GM21390 (cell line): Measurements from ENCODE around the gene PIH1D1.

ENCODE experiments used
- ATAC-seq: cut with Tn5 transposase; IDR thresholded peaks from one replicate; pipeline ENCODE4 v1.9.1; 2021; ENCODE audit not compliant: unreplicated experiment

The PIH1D1 gene

DNA sequence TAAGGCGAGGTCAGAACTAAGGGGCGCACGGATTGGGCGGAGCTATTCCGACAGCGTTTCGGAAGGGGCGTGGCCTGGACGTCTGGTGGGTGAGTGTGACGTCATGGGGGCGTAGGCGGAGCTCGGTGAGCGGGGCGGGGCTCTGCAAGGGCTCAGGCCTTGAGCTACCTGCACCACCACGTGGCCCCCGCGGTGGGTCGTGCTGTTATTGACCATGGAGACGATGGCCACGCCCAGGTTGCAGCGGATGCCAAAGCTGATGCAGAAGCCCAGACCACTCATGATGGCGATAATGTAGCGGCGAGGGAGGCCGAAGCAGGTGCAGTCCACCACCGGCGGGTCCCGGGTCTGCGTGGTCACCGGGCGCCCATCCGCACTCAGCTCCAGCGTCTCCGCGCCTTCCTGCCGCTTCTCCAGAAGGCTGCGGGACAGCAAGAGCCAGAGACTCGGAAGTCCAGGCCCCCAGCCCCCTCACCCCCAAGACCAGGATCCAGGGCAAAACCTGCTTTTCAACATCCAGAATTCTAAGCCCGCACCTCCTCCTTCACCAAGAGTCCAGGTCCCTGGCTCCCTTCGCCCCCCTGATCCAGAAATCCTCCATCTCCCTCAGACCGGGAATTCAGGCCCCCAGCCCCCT, 15.1 kb downstream of the PIH1D1 start:
- no peak for ATAC-seq

GRCh38 chr19:49435670-49436069, 15.9 kb downstream of the PIH1D1 start:
- ATAC-seq, result no peak

DNA sequence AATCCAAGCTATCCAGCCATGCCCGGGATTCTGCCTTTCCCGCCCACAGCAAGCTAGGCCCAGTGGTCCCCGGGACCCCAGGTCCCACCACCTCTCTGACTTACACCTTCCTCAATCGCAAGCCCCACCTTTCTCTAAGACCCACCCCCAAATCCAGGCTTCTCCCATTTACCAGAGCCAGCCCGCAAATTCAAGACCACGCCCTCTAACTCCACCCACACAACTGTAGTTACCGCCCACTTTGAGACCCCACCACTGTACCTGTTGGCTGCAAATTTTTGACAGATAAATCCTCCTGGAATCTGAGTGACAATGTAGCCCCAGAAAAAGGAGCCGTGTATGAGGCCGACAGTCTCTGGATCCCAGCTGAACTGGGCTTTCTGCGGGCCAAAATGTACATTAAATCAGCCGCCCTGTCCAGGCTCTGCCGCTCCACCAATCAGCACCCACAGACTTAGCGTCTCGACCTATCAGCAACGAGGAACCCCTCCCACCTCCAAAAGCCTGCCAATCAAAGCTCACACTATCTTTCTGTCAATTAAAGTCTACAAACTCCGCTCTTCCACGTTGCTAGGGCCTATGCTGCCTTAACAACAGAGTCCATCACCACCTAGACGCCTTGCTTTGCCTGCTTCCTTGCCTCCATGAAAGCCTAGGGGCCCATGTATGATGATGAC, 16.6 kb downstream of the PIH1D1 start:
- ATAC-seq, result no peak

- no peak for ATAC-seq
Observed at GRCh38 chr19:49433240-49433901, 18.2 kb downstream of the PIH1D1 start.

- ATAC-seq, result no peak
Observed at GRCh38 chr19:49432141-49433073, 19.2 kb downstream of the PIH1D1 start.

DNA sequence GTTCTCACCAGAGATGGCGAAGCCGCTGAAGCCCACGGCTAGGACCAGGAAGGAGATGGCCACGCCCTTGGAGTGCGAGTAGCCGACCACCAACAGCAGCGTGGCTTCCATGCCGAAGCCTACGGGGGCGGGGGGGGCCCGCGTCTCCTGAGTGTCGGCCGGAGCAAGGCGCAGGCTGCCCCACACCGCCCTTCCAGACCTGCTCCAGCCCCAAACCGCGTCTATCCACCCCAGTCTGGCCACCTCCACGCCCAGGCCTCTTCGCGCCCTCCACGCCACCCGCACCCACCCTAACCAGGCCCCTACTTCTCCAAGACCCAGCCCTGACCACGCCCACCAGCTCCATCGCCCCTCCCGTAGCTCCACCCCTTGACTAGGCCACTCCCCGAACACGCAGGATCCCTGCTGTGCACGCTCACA, 20.3 kb downstream of the PIH1D1 start:
- no peak for ATAC-seq

GRCh38 chr19:49430678-49431329, 20.8 kb downstream of the PIH1D1 start:
- no peak for ATAC-seq

- no peak for ATAC-seq
Observed at GRCh38 chr19:49430172-49430677, 21.4 kb downstream of the PIH1D1 start.

DNA sequence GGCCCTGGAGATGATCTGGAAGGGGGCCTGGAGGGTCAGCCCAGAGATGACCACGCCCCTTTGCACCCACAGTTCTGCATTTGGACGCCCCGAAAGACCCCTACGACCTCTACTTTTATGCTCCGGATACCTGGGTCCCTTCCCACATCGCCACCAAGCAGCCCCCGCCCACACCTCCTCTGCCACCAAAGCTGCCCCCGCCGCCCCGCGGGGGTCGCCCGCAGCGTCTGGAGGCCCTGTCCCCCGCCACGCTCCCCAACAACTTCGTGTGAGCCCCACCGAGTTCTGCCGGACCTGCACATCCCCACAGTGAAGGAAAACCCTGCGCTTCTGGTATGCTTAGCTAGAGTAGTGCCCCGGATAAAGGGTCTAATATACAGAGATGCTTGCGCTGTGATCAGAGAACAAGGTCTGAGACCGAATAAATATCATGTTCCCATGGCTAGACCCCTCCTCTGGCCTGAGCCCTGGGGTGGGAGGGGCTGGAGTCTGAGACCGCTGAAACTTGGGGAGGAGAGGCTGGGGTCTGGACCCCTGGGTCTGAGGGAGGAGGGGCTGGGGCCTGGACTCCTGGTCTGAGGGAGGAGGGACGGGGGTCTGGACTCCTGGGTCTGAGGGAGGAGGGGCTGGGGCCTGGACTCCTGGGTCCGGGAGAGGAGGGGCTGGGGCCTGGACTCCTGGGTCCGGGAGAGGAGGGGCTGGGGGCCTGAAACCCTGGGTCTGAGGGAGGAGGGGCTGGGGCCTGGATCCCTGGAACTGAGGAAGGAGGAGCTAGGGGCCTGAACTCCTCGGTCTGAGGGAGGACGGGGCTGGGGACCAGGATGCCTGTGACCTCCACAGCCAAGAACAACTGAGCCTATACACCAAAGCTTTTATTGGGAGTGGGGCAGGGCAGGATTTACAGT, 22.8 kb downstream of the PIH1D1 start:
- no peak for ATAC-seq

- ATAC-seq, result no peak
Observed at GRCh38 chr19:49427855-49428546, 23.6 kb downstream of the PIH1D1 start.

DNA sequence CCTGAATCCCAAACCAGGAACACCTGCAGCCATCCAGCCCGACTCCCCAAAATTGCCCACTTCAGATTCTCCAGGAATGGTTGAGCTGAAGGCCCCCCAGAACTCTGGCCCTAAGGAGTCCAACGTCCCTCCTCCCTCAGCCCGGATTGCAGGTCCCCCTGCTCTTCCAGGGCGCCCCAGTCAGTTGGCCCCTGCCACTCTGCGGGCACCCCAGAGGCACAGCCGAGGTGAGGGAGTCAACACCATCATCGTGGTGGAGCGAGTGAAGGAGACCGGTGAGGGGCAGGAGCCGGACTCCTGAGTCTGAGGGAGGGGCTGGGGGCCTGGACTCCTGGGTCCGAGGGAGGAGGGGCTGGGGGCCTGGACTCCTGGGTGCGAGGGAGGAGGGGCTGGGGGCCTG, 24.3 kb downstream of the PIH1D1 start:
- ATAC-seq, result no peak

DNA sequence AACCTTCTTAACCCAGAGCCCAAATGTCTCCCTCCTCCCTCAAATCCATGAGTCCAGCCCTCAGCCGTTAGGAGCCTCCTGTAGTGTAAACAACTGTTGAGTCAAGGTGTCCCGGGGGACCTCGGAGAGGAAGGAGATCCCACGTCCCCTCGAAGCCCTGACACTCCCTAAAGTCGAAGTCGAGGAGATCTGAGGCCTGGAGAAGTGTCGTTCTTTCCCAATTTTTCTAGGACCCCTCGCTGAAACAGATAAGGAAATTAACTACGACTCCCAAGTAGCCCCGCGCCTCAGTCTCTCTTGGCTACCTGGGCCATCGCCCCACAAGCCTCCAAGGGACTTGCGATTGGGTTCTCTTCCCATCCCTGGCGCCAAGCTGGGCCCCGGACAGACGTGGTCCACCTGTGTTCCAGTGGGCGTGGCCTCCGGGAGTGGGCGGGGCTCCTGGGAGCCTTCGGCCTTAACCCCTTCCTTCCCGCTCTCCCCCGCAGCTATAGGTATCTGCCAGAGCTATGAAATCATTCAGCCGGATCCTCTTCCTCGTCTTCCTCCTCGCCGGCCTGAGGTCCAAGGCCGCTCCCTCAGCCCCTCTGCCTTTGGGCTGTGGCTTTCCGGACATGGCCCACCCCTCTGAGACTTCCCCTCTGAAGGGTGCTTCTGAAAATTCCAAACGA, 25.6 kb downstream of the PIH1D1 start:
- ATAC-seq, result no peak

- no peak for ATAC-seq
Observed at GRCh38 chr19:49425178-49425577, 26.4 kb downstream of the PIH1D1 start, which contains the start of gene GFY. Gene GFY, plus strand, starts transcription at chr19:49425388. Its CDS starts 1,043 bp downstream, at chr19:49426431.

DNA sequence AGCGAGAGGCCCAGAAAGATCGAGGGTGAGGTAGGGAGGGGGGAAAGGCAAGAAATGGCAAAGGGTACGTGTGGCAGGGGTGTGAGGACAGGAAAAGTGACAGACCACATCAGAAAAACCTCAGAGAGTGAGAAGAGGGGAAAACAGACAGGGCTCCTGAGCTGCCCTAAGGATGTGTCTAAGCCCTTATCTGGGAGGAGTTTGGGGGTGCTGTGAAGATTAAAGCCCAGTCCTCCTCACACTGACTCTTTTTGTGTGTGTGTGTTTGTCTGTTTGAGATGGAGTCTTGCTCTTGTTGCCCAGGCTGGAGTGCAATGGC, 27.7 kb downstream of the PIH1D1 start:
- ATAC-seq, result no peak

GRCh38 chr19:49423071-49423984, 28.3 kb downstream of the PIH1D1 start, which contains the start of gene PTH2:
Gene PTH2, minus strand, starts transcription at chr19:49423441. Its CDS starts 102 bp downstream, at chr19:49423339.
- ATAC-seq, result no peak

DNA sequence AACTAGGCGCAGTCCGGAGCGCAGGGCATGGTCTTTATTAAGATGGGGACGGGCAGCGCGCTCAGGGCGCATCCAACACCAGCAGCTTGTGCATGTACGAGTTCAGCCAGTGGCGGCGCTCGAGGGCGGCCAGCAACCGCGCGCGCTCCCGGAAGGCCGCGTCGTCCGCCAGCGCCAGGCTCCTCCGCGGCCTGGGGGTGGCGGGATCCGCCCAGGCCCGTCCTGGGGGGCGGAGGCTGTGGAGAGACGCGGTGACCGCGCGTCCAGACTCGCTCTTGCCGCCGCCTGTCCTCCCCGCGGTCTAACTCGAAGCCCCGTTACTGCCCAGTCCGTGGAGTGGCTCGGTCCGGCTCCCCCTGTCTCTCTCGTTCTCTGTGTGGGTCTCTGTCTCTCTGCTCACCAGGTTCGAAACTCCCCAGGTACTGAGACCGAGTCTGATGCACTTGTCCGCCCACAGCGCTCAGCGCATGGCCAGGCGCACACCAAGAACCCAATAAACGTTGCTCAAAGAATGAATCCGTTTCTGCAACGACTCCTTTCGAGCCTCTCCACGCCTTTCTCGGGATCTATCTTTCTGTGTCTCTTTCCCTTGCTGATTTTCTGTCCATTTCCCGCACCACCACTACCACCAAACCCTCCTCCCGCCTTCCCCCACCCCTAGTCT, 29.1 kb downstream of the PIH1D1 start:
- ATAC-seq, result no peak

DNA sequence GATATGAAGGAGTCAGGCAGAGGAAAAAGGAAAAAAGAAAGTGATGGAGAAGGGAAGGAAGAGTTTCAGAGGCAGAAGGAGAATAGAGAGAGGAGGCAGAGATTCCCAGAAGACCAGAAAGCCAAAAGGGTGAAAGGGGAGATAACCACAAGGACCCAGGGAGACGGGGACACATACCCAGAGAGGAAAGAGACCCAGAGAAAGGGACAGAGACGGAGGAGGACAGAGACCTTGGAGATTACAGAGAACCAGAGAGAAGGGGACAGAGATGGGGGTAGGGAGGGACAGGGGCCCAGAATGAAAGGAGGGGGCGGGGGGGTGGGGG, 29.8 kb downstream of the PIH1D1 start:
- ATAC-seq, result no peak
